ENCODE results near the gene KIF25.

KIF25 gene

DNA sequence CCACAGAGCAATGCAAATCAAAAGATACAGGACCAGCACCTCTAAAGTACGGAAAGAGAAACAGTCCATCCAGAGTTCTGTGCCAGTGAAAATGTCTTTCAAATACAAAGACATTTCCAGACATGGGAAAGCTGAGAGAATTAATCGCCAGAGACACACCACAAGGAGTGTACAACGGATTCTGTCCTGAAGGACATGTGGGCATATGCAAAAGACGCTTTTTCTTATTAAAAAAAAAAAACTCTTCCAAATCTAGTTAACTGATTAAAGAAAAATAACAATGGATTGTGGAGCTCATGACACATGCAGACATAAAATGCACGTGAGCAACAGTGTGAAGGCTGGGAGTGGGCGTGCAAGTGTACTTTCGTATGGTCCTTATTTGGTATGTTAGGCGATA lies 22.8 kb downstream of the KIF25 start:
- DNase-seq = no peak

DNA sequence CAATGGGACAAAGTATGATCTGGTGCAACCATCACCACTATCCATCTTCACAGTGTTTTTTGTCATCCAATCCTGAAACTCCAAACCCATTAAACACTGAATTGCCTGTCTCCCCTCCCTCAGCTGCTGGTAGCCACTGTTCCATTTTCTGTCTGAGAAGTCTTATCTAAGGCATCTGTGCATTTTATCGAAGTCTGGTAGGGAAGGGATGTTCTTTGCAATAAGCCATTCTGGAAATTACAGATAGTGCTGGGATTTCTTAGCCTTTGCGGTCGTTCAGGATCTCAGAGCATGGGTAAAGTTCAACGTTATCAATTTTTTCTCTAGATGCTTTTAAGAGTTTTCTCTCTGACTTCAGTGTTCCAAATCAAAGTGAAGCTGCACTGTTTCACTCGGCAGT lies 24.1 kb downstream of the KIF25 start:
- DNase-seq = no peak

DNA sequence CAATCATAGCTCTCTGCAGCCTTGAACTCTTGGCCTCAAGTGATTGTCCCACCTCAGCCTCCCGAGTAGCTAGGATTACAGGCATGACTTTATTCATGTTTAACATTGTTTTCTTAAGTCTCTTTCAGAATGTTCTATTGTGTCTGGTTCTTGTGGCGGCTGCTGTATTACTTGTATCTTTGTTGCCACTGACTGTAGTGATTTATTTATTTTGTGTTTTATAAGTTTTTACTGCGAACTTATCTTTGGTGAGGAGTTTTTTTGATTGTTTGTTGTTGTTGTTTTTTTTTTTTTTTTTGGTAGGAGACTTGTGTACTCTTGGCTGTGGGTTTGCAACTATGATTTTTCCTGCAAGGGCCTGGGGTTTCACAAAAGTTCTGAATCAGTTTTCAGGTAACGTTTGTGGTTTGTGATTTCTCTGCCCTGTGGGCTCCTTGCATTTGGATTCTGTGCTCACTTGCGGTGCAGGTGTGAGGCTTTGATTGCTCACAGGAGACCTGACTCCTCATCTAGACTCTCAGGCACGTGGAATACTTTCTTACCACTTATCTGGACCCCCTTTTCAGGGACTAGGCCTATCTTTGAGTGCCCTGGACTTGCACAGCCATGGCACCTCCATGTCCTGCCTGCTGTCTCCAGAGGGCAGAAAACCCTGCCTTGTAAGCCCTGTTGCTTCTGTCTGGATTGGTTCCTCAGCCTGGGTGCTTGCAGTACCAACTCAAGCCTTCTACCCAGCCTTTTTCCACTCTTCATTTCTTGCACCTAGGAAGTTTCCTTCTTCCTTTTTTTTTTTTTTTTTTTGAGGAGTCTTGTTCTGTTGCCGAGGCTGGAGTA lies 25.2 kb downstream of the KIF25 start:
- DNase-seq = no peak

DNA sequence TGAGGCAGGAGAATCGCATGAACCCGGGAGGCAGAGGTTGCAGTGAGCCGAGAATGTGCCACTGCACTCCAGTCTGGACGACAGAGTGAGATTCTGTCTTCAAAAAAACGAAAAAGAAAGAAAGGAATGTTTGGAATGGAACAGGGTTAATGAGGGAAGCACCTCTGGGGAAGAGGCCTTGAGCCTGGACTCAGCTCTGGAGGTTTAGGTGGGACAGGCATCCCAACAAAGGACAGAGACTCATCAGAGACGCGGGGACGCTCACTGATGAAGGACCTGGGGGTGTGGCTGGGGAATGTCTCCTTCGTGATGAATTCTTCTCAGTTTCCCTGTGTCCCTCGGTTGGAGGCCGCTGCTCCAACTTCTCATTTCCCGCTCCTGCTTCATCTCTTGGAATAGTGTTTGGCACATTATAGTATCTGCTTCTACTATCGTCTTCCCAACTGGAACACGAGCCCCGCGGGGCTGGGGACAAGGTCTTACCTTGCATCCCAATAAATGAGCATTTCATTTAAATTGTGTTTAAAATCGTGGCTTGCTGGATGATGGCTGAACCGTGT lies 27.6 kb downstream of the KIF25 start:
- DNase-seq = no peak

DNA sequence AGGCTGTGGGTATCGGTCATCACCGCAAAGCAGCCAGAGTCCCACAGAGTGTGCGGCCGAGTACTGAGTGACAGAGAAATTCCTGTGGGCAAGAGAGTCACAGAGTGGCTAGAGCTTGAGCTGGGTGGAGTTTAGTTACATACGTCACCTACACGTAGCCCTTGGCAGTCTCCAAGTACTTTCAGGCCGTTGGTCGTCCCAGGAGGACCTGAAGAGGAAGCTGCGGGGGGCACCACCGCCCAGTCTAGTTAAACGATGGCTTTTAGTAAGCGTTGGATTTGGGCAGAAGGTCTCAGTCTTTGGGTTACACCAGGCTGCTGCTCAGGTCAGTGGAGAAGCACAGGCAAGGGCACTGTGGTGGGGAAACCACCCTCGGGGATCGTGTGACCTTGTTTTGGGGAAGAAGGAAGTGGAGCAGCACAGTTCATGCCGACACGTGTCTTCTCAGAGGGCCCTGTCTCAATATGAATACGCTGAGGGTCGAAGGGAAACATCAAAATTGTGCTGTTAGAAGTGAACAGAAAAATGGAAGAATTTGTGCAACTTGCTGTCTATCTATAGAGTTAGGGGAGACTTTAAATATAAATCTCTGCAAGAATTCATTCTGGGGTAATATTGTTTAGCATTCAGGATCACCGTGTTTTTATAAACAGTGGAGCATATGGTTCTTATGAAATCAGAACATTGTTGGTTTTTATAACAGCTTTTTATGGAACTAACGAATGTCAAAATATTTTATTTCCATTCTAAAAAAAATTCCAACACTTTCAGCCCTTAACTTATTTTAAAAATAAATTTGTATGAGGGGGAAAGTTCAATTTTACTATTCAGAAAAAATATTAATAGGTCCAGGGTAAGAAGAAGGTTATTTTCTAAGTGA lies 28.6 kb downstream of the KIF25 start:
- DNase-seq = no peak

DNA sequence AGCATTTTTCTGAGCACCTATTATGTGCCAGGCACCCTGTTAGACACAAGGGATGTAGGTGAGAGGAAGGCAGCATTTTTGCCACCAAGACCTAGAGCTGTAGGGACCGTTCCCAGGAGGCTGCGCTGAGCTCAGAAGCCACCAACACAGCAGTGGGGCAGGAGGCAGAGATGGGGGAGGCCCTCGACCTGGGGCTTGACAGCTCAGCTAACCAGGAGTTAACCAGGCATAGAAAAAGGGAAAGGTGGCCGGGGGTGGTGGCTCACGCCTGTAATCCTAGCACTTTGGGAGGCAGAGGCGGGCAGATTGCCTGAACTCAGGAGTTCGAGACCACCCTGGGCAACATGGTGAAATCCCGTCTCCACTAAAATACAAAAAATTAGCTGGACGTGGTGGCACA lies 29.5 kb downstream of the KIF25 start:
- DNase-seq = no peak

DNA sequence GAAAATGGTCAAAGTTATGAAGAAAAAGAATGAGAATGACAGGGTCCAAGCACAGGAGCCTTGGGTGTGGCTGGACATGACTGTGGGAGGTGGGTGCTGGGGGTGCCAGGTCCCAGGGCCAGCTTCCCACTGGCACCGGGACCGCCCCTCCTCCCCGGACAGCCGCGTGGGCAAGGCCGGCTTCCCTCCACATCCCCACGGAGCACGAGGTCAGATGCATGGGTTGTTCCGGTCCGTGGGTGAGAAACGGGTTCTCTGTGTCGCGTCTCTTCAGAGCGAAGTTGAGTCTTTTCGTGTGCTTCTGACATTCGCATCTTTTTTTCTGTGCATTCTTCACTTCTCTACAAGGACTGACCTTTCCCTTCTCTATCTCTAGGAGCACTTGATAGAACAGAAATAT lies 30.1 kb downstream of the KIF25 start:
- DNase-seq = no peak

DNA sequence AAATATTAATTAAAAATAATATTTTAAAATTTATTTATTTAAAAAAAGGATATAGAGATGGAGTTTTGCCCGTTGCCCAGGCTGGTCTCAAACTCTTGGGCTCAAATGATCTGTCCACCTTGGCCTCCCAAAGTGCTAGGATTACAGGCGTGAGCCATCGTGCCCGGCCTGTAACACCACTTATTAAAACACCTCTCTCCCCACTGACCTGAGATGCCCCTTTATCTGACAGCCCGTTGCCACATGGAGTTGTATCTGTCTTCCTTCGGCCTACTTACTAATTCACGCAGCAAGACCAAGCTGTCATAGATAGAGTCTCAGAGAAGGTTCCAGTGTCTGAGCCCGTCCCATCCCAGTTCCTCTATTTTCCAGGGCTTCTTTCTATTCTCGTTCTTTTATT lies 30.7 kb downstream of the KIF25 start:
- DNase-seq = no peak

DNA sequence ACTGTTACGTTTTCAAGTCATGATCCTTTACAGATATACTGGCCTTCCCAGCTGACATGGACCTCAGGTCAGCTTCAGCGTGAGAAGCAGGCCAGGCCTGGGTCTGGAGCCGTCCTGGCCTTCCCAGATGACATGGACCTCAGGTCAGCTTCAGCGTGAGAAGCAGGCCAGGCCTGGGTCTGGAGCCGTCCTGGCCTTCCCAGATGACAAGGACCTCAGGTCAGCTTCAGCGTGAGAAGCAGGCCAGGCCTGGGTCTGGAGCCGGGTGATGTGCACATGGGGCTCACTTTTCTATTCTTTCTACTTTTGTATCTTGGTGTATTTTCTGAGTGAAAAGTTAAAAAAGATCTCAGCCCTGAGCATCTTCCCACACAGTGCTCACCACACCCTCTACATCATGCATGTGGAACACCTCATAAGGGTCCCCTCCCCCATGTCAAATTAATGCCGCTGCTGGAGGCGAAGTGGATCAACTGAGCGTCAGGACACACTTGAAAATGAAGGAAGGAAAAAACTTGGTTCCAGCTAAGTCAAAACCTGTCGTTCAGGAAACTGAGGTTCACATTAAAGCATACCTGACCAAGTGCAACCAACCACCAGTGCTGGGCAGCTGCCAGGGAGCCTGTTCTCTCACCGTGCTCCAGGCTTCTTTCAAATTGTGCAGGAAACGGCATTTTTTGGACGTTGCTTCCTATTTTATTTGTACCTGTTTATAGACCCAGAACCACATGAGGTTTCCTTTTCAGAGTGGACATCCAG lies 32.2 kb downstream of the KIF25 start:
- DNase-seq = no peak

DNA sequence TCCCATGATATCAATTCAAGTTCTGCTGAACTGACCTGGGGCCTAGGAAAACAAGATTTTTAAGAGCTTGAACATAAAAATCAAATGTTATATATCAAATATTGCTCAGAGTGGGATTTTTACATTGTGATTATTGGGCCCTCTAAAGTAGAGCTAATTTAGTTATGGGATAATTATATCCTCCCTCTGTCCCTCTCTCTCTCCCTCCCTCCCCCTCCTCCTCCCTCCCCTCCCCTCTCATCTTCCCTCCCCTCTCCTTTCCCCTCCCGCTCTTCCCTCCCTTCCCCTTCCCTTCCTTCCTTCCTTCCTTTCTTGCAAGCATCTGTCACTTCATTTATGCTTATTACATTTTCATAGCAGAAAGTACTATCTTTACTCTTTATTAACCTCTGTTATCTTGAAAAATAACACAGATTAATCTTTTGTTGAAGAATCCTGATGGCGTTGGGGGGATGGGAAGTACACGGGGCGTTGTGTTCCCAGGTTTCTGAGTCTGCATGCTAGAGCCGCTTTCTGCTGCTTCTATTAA lies 32.8 kb downstream of the KIF25 start:
- no peak for DNase-seq

DNA sequence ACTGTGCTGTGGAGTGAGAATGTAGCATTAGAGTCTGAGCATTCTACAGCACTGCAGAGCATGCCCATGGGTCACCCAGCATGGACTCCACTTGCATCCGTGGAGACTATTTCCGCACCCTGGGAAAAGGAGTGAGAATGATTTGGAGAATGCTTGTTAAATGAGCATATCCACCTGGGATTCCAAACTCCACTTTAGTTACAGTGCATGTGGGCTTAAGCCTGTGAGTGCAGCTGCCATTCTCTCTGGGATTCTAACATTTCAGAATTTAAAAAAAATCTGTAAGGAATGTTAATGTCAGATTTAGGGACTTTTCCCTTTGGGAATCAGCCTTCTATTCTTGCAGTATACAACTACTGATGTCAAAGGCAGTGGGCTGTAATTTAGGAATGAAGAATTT lies 33.4 kb downstream of the KIF25 start:
- DNase-seq = no peak

DNA sequence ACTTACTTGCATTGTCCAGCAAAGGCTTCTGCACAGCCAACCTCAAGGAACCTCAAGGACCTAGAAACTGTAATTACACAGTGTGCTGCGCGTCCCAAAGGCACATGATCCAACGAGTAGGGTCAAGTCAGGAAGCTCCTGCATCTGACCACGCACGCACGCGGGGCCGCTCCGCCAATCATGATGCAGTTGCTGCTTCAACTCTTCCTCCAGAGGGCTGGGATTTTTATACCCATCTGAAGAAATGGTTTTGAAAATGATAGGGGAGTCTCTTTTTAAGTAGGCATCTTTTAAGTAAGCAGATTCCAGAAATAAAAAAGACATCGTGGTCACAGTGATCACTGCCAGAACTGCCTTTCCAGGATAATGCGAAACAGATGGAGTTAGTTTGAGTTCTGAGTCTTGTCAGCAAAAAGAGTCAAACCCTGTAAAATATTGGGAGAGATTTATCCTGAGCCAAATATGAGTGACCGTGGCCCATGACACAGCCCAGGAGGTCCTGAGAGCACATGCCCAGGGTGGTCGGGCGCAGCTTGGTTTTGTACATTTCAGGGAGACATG lies 34.0 kb downstream of the KIF25 start:
- DNase-seq = no peak

DNA sequence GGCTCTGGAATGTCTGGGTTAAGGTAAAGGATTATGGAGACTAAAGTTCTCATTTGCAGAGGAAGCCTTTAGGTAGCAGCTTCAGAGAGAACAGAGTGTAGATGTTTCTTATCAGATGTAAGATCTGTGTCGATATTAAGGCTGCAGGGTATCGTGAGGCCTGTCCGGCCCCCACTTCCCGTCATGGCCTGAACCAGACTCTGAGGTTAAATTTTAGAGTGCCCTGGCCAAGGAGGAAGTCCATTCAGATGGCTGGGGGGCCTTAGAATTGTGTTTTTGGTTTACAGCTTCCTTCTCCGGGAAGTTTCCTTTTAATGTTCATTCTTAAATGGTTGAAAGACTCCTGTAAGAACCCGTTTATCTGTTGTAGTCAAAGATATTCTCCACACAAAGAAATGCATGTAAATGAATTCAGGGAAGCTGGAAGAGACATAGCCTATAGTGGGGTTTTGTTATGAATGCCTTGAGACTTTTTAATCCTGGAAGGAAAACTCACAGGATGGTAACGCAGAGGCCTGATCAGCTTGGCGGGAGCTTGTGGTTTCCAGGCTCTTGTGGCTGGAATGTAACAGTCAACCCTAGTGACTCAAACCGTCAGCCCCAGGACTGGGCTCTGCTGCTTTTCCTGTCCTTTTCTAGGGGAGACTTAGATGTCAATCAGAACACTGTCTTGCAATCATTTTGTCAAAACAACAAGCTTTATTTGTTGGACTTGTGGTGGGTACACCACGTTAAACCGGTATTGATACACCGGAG lies 34.7 kb downstream of the KIF25 start:
- no peak for DNase-seq

DNA sequence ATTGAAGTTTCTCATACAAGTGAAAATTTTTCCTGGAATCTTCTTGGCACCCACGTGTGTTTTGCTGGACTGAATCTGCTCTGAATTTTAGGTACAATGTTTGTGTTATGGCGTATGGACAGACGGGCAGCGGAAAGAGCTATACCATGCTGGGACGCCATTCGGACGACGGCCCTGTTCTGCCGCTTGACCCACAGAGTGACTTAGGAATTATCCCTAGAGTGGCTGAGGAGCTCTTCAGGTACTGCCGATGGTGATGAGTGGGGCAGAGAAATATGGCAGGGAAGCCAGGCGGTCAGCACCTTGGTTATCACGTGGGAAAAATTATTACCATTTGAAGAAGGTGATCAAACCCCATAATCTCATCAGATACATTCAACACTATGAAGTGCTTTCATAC lies 36.3 kb downstream of the KIF25 start:
- no peak for DNase-seq

DNA sequence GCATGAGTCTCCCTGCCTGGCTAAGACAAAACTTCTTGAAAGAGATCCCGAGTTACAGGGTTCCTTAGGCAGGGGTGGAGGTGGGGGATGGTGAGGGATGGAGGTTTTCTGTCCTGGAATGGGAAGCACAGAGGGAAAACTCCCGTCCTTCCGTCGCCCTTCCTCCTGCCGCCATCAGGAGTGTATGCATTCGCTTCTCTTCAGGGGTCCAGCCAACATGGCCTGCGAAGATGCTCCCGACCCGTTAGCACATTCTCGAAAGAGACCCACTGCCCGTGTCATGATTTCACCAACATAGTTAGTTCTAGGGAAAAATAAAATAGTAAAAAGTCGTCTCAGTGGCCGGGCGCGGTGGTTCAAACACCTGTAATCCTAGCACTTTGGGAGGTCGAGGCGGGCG lies 37.1 kb downstream of the KIF25 start:
- DNase-seq = no peak

DNA sequence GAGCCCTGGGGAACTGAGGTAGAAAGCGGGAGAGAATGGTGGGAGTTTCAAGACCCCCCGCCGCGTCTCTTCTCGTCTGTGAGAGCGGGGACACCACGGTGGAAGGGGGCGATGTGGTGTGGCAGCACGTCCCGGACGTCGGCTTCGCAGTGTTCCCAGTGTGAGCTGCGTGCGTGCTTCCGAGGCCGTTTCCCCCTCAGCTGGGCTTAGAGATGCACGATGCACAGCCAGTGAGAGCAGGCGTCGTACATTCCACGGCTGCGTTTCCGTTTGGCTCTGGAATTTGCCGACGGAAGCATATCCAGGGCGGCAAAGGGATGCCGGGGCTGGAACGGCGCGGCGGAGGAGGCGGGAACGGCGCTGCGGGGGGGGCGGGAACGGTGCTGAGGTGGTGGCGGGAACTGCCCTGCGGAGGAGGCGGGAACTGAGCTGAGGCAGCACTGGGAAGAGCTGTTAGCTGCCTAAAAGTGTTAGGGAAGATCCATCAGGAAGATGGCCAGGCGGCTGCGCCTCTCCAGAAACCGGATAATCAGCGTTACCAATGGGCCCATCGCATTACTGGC lies 37.7 kb downstream of the KIF25 start:
- DNase-seq = no peak

DNA sequence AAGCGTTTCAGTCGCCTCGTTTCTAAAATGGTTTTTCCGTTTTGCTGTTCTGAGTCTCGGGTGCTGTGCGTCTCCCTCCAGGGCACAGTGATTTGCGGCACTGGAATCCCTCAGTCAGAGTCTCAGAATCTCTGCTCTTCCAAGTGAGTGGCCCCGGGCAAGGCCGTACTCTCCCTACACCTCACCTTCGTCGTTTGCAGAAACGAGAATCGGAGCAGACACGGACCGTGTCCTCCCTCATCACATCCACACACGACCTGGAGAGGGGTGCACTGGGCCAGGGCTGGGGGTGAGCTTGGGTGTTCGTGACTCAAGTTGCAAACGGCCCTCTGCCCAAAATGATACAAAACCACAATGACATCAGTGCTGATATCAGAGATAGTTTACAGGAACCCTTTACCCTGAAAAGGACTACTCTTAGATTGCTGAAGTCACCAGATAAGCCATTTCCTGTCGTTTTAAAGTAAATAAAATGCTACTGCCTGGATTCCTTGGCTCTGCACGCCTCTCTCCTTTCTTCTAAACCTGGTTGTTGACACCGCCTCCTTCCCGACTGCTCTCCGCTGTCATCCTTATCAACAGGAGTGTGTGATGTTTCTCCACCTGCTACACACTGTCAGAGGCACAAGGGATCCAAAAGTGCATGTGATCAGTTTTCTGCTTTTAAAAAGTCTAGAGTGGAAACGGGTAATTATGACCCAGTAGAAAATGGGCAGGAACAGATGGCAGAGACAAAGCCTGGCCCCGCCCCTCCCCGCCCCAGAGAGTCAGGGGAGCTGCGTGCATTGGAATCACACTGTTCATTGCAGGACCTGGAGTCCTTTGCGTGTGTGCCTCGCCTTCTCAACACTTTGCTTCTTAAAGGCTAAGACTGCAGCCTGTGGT lies 38.4 kb downstream of the KIF25 start:
- no peak for DNase-seq

DNA sequence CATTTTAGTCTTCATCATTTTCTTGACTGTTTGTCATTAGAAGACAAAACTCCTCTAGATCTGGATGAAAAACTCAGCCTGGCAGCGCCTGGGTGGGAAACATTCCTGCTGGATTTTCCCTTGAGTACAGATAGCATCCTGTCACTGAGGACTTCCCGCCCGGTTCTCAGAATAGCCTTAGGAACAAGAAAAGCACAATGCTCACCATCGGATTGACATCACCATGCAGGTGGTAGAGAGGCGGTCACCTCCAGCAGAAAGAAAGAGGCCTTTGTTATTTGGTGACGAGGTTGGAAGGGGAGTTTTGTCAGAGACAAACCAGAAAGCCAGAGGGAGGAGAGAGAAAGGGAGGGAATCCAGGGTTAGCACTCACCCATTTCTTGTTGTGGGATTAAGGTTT lies 39.8 kb downstream of the KIF25 start:
- no peak for DNase-seq

DNA sequence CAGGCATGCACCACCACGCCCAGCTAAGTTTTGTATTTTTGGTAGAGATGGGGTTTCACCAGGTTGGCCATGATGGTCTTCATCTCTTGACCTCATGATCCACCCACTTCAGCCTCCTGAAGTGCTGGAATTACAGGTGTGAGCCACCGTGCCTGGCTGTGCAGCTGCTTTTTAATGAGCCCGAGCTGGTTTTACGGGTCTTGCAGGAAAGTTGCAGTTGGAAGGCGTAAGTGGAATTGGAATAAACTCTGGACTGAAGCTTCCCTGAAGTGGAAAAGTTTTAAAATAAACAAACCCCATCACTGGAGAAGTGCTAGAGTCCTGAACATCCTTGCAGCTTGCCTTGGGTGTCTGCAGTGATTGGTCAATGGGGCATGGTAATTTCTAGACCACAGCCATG lies 40.4 kb downstream of the KIF25 start:
- DNase-seq = no peak

DNA sequence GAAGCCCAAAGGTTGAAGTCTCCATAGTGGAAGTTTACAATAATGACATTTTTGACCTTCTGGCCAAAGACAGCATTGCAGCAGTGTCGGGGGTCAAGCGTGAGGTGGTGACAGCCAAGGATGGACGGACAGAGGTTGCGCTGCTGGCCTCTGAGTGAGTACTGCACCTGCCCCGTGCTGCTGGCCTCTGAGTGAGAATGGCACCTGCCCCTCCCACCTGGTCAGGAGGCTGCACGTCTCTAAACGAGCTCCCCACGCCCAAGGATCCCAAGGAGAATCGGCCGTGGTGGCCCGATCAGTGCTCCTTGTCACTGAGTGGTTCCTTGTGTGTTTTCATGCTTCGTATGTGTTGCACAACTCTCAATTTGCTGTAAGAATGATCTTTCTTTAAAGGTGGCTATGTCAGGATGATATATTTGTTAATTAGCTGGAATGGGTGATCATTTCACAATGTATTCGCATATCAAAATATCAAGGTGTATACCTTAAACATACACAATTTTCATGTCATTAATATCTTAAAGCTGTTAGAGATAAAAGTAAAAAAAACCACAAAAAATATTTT lies 41.2 kb downstream of the KIF25 start:
- no peak for DNase-seq
